GM18867 (cell line): ENCODE results near the gene KCNK4.
"Not testable (repeated sequence)": the region's sequence is repeated elsewhere in the genome, so short reads cannot be mapped to it uniquely, and the experiment has no call there.

Source experiments
- ATAC-seq: cut with Tn5 transposase; IDR thresholded peaks from one replicate; pipeline ENCODE4 v1.9.1; 2021; ENCODE audit warnings: mild to moderate bottlenecking, moderate library complexity; ENCODE audit not compliant: unreplicated experiment

KCNK4 gene

GRCh38 chr11:64305691-64306562, 14.8 kb downstream of the KCNK4 start:
- ATAC-seq = peak; percentile 19

DNA sequence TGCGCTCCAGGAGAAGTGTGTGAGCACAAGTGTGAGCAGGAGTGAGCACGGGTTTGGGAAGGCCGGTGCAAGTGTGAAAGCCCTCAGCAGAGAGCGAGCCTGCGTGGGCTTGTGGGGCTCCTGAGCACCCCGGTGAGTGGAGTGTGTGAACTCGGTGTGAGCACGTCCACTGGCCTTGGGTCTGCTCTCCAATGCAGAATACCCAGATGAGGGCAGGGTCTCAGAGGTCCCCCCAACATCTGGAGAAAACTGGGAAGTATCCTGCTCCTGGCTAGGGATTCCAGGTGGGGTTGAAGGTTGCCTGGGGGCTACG, 15.4 kb downstream of the KCNK4 start:
- ATAC-seq = no peak

- no peak for ATAC-seq
Measured at GRCh38 chr11:64306876-64307622, 15.9 kb downstream of the KCNK4 start.

- not testable (repeated sequence) for ATAC-seq
Measured at GRCh38 chr11:64307795-64308194, 16.7 kb downstream of the KCNK4 start.

GRCh38 chr11:64312947-64313346, 21.8 kb downstream of the KCNK4 start:
- no peak for ATAC-seq

DNA sequence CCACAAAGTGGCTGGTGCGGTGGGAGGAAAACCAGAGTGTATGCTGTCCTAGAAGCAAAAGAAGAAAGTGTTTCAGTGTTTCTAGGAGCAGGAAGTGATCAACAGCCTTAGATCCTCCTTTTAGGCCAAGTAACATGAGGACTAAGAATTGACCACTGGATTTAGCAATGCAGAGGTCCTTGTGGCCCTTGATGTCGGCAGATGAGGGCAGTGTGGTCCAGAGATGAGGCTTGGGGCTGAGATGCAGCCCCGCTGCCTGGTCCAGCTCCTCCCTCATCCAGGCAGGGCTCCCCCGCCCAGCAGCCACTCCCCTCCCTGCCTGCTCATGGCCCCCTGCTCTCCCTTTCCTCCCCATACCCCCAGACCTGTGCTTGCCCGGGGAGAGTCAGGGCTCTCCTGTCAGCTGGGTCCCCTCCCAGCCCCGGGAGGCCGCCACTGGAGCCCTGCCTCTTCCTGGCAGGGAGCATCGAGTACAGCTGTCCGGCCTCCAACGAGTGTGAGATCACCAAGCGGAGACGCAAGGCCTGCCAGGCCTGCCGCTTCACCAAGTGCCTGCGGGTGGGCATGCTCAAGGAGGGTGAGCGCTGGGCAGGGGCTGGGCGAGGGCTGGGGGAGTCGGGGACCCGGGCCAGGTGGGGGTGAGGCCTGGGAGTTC, 22.5 kb downstream of the KCNK4 start:
- no peak for ATAC-seq

- no peak for ATAC-seq
Measured at GRCh38 chr11:64314146-64314804, 23.2 kb downstream of the KCNK4 start.

DNA sequence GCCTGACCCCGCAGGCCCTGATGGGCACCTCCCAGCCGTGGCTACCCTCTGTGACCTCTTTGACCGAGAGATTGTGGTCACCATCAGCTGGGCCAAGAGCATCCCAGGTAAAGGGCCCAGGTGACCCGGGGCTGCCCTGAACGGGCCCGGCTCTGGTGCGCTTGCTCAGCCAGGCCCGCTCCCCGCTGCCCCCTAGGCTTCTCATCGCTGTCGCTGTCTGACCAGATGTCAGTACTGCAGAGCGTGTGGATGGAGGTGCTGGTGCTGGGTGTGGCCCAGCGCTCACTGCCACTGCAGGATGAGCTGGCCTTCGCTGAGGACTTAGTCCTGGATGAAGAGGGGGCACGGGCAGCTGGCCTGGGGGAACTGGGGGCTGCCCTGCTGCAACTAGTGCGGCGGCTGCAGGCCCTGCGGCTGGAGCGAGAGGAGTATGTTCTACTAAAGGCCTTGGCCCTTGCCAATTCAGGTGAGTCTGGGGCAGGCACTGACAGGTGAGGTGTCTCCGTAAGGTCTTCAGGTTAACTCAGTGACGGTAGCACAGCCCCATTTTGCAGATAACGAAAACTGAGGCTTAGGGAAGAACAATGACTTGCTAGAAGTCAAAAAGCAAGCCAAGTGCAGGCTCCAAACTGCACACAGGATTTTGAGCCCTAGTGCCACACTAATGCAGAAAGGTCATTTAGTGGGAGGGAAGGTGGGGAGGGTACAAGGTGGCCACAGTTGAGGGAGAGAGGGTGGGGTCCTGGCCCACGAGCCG, 23.9 kb downstream of the KCNK4 start:
- ATAC-seq = no peak

DNA sequence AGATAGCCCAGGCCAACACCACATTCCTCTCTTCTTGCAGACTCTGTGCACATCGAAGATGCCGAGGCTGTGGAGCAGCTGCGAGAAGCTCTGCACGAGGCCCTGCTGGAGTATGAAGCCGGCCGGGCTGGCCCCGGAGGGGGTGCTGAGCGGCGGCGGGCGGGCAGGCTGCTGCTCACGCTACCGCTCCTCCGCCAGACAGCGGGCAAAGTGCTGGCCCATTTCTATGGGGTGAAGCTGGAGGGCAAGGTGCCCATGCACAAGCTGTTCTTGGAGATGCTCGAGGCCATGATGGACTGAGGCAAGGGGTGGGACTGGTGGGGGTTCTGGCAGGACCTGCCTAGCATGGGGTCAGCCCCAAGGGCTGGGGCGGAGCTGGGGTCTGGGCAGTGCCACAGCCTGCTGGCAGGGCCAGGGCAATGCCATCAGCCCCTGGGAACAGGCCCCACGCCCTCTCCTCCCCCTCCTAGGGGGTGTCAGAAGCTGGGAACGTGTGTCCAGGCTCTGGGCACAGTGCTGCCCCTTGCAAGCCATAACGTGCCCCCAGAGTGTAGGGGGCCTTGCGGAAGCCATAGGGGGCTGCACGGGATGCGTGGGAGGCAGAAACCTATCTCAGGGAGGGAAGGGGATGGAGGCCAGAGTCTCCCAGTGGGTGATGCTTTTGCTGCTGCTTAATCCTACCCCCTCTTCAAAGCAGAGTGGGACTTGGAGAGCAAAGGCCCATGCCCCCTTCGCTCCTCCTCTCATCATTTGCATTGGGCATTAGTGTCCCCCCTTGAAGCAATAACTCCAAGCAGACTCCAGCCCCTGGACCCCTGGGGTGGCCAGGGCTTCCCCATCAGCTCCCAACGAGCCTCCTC, 24.8 kb downstream of the KCNK4 start:
- ATAC-seq = not testable (repeated sequence)

- peak; percentile 9 for ATAC-seq
Measured at GRCh38 chr11:64316672-64317324, 25.7 kb downstream of the KCNK4 start.

GRCh38 chr11:64317325-64317960, 26.3 kb downstream of the KCNK4 start, which contains the start of gene TRMT112:
TRMT112 (minus strand) TSS chr11:64317559; CDS start chr11:64317526, 33 bp downstream.
- ATAC-seq = peak; percentile 57

DNA sequence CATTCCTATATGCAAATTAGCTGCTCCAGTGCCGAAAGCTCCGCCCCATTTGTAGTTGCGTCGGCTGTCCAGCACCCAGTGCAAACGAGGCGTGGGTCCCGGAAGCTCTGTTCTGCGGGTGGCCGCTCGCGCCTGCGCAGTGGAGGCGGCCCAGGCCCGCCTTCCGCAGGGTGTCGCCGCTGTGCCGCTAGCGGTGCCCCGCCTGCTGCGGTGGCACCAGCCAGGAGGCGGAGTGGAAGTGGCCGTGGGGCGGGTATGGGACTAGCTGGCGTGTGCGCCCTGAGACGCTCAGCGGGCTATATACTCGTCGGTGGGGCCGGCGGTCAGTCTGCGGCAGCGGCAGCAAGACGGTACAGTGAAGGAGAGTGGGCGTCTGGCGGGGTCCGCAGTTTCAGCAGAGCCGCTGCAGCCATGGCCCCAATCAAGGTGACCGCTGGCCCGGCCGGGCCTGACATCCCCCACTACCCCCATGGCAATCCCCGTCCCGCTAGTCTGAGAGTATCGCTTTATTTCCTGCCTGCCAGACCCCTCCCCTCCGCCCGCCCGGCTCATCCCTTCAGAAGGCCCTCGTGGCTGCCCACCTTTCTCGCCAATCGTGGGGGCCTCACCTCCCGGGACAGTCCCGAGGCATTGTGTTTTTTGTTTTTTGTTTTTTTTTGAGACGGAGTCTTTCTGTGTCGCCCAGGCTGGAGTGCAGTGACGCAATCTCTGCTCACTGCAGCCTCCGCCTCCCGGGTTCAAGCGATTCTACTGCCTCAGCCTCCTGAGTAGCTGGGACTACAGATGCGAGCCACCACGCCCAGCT, 27.1 kb downstream of the KCNK4 start, which contains the start of gene PRDX5:
TSS of gene PRDX5 (plus strand) at position 161 of the 805 bp plus-strand sequence. CDS start at position 256, 95 bp downstream.
- peak; percentile 76 for ATAC-seq

- ATAC-seq = no peak
Measured at GRCh38 chr11:64318766-64319761, 28.0 kb downstream of the KCNK4 start.

GRCh38 chr11:64320556-64320955, 29.5 kb downstream of the KCNK4 start:
- ATAC-seq = no peak

- no peak for ATAC-seq
Measured at GRCh38 chr11:64321026-64321425, 29.9 kb downstream of the KCNK4 start.

- ATAC-seq = no peak
Measured at GRCh38 chr11:64321533-64321932, 30.4 kb downstream of the KCNK4 start.
